Stimulated activated CD8-positive, alpha-beta memory T cell treated with anti-CD3 and anti-CD28 coated beads, Interleukin-7, amount 100 ng/mL, for 24 hours (primary cell): ENCODE results near the gene JAM3.
"Not testable (repeated sequence)": the region's sequence is repeated elsewhere in the genome, so short reads cannot be mapped to it uniquely, and the experiment has no call there.

Source experiments
- DNase-seq: peaks from one replicate; pipeline ENCODE4 v3.0.0-alpha.2; 2020; ENCODE audit warnings: low read depth

Gene JAM3

DNA sequence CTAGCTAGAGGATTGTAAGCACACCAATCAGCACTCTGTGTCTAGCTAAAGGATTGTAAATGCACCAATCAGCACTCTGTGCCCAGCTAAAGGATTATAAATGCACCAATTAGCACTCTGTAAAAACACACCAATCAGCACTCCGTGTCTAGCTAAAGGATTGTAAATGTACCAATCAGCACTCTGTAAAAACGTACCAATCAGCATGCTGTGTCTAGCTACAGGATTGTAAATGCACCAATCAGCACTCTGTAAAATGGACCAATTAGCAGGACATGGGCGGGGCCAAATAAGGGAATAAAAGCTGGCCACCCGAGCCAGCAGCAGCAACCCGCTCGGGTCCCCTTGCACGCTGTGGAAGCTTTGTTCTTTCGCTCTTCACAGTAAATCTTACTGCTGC, 119.2 kb downstream of the JAM3 start:
- DNase-seq, result not testable (repeated sequence)

- DNase-seq, result no peak
These were observed 127.9 kb downstream of the JAM3 start for GRCh38 chr11:134196756-134197155.

DNA sequence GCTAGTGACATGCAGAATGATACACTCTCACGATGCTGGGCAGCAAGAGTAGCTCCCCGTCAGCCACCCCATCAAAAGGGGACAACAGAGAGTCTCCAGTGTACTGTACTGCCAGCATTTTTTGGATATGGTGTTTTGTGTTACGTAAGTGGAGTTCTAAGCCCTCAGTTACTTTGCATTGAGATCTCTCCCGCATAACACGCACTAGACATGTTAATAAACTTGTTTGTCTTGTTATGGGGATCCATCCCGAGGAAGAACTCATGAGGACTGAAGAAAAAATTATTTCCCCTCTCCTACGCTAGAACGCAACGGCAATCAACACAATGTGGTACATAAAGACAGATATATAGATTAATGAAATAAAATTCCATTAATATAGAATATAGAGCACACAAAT, 130.7 kb downstream of the JAM3 start:
- DNase-seq, result no peak

DNA sequence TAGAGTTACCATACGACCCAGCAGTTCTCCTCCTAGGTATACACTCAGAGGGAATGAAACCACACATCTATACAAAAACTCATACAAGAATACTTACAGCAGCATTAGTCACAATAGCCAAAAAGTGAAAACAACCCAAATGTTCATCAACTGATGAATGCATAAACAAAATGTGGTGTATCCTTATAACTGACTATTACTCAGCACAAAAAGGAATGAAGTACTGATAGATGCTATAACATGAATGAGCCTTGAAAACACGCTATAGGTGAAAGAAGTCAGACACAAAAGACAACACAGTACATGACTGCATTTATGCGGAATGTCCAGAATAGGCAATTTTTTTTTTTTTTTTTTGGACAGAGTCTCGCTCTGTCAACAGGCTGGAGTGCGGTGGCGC, 131.8 kb downstream of the JAM3 start:
- no peak for DNase-seq
